ENCODE data around the gene RCE1.

The RCE1 gene

DNA sequence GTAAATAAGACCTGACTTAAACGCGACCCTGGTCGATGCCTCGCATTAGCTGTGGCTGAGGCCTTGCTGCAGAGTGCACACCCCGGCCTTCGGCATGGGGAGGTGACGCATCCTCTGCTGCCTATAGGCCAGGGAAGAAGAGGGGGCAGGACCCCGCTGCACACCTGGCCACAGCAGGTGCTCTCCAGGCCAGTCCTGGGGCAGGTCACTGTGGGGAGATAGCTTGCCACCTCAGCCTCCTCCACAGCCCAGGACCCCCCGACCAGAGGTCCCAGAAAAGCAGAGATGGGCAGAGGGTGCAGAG lies 26.3 kb downstream of the RCE1 start:
- Histone ChIP-seq H3K4me1 (ENCODE audit: low read depth, poor library complexity, severe bottlenecking) (peaks cover 42% of the 10 kb centered on the region), H3K79me2 (ENCODE audit: insufficient read depth, low read depth) (no peaks in the 10 kb centered on the region), H3K4me3 (IDR thresholded peaks at IDR 0.05; ENCODE audit: insufficient read depth, low read depth, low read length) (no peak overlapping the region), H3K4me2 (peak overlapping the region; percentile 52), H3K9ac (peak overlapping the region; percentile 46; the same call in 1 of the 2 replicates), H2AFZ (ENCODE audit: low read depth) (peak overlapping the region; percentile 58), H4K20me1 (ENCODE audit: insufficient read depth) (no peaks in the 10 kb centered on the region), H3K27ac (peak overlapping the region; percentile 54; the same call in 1 of the 2 replicates), H3K27me3 (ENCODE audit: insufficient read depth, low read depth) (no peaks in the 10 kb centered on the region), H3K36me3 (ENCODE audit: insufficient read depth) (no peaks in the 10 kb centered on the region)
- TF ChIP-seq, protein P1, sequence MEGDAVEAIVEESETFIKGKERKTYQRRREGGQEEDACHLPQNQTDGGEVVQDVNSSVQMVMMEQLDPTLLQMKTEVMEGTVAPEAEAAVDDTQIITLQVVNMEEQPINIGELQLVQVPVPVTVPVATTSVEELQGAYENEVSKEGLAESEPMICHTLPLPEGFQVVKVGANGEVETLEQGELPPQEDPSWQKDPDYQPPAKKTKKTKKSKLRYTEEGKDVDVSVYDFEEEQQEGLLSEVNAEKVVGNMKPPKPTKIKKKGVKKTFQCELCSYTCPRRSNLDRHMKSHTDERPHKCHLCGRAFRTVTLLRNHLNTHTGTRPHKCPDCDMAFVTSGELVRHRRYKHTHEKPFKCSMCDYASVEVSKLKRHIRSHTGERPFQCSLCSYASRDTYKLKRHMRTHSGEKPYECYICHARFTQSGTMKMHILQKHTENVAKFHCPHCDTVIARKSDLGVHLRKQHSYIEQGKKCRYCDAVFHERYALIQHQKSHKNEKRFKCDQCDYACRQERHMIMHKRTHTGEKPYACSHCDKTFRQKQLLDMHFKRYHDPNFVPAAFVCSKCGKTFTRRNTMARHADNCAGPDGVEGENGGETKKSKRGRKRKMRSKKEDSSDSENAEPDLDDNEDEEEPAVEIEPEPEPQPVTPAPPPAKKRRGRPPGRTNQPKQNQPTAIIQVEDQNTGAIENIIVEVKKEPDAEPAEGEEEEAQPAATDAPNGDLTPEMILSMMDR (conservative IDR thresholded peaks at IDR 0.05; ENCODE audit: low read depth, low read length) = no peak

DNA sequence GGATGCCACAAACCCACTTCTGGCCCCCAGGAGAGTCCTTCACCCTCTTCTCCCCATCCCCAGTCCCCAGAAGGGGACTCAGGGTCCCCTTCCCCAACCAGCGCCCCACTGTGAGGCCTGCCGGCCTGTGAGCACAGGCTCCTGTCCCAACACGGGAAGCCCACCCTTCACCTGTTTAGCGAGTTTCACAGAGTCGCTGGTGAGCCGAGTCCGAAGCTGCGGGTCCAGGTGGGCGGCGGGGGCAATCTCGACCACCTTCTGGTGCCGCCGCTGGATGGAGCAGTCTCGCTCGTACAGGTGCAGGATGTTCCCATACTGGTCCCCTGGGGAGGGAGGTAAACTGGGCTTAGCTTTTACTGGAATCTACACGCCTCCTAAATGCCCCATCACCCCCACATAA lies 26.9 kb downstream of the RCE1 start:
- no peak overlapping the region for H3K4me2 ChIP-seq
- TF ChIP-seq, protein P1 (conservative IDR thresholded peaks at IDR 0.05; ENCODE audit: low read depth, low read length) = no peak
- H2AFZ ChIP-seq (ENCODE audit: low read depth) = no peak overlapping the region
- H3K79me2 ChIP-seq (ENCODE audit: insufficient read depth, low read depth) = no peaks in the 10 kb centered on the region
- H3K4me3 ChIP-seq (IDR thresholded peaks at IDR 0.05; ENCODE audit: insufficient read depth, low read depth, low read length) = no peak overlapping the region
- no peak overlapping the region for H3K9ac ChIP-seq
- H3K4me1 ChIP-seq (ENCODE audit: low read depth, poor library complexity, severe bottlenecking) = peaks cover 42% of the 10 kb centered on the region
- no peaks in the 10 kb centered on the region for H4K20me1 ChIP-seq (ENCODE audit: insufficient read depth)
- H3K27me3 ChIP-seq (ENCODE audit: insufficient read depth, low read depth) = no peaks in the 10 kb centered on the region
- H3K27ac ChIP-seq = no peak overlapping the region
- no peaks in the 10 kb centered on the region for H3K36me3 ChIP-seq (ENCODE audit: insufficient read depth)

DNA sequence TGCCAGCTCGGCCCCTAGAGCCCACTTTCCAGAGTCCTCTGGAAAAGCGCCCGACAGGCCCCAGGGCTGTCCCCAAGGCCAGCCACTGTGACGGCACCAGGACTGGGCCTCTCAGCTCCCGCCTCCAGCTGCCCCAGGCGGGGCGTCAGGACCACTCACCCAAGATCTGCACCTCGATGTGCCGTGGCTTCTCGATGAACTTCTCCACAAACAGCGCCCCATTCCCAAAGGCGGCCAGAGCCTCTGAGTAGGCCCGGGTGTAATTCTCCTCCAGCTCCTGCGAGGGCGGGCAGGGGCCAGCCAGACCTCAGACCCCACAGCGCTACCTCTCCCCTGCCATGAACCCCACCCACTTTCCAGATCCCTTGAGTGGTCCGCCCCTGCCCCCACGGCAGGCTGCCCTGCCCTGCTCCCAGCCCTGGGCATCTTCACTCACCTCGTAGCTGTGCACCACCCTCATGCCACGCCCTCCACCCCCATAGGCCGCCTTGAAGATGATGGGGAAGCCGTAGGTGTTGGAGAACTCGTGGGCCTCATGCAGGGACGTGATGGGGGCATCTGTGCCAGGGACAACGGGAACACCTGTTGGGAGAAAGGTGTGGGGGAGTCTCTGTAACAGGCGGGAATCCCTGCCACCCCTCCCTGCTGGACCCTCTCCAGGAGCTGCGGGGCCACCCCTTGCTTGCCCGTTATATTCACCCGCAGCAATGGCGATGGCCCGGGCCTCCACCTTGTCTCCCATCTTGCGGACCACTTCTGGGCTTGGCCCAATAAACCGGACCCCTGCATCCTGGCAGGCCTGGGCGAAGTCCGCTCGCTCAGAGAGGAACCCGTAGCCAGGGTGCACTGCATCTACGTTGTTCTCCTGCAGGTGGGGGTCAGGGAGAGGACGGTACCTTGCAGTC lies 27.6 kb downstream of the RCE1 start:
- H3K27me3 ChIP-seq (ENCODE audit: insufficient read depth, low read depth) = no peaks in the 10 kb centered on the region
- TF ChIP-seq, protein P1 (conservative IDR thresholded peaks at IDR 0.05; ENCODE audit: low read depth, low read length) = no peak
- no peak overlapping the region for H3K4me3 ChIP-seq (IDR thresholded peaks at IDR 0.05; ENCODE audit: insufficient read depth, low read depth, low read length)
- H3K79me2 ChIP-seq (ENCODE audit: insufficient read depth, low read depth) = no peaks in the 10 kb centered on the region
- H3K27ac ChIP-seq = no peak overlapping the region
- H3K9ac ChIP-seq = no peak overlapping the region
- H3K36me3 ChIP-seq (ENCODE audit: insufficient read depth) = no peaks in the 10 kb centered on the region
- no peak overlapping the region for H3K4me2 ChIP-seq
- no peaks in the 10 kb centered on the region for H4K20me1 ChIP-seq (ENCODE audit: insufficient read depth)
- H3K4me1 ChIP-seq (ENCODE audit: low read depth, poor library complexity, severe bottlenecking) = peaks cover 42% of the 10 kb centered on the region
- H2AFZ ChIP-seq (ENCODE audit: low read depth) = no peak overlapping the region

DNA sequence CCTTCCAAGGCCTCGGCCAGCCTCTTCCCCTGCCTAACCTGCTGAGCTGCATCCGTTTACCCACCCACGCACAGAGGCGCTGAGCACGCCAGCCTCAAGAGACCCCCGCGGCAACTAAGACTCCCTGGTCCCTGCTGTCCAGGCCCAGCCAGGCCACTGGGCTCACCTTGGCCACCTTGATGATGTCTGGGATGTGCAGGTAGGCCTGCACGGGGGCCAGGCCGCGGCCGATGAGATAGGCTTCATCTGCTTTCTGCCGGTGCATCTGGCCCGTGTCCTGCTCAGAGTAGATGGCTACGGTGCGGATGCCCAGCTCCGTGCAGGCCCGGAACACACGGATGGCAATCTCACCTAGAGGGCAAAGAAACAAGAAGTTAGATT lies 28.3 kb downstream of the RCE1 start:
- Histone ChIP-seq H2AFZ (ENCODE audit: low read depth) (no peak overlapping the region), H3K4me1 (ENCODE audit: low read depth, poor library complexity, severe bottlenecking) (peaks cover 36% of the 10 kb centered on the region), H3K4me3 (IDR thresholded peaks at IDR 0.05; ENCODE audit: insufficient read depth, low read depth, low read length) (no peak overlapping the region), H4K20me1 (ENCODE audit: insufficient read depth) (no peaks in the 10 kb centered on the region), H3K79me2 (ENCODE audit: insufficient read depth, low read depth) (no peaks in the 10 kb centered on the region), H3K27ac (no peak overlapping the region), H3K9ac (no peak overlapping the region), H3K36me3 (ENCODE audit: insufficient read depth) (no peaks in the 10 kb centered on the region), H3K27me3 (ENCODE audit: insufficient read depth, low read depth) (no peaks in the 10 kb centered on the region), H3K4me2 (no peak overlapping the region)
- TF ChIP-seq, protein P1 (conservative IDR thresholded peaks at IDR 0.05; ENCODE audit: low read depth, low read length) = no peak

Data from KMS-11 (cell line).